Muscle of leg (tissue), 11 donors: ENCODE measurements around the gene SLC22A12. TPM values are rescaled to one million over a fixed set of nuclear protein-coding genes. Genes with fewer than 3 reads are reported as not detected.
"Not testable (repeated sequence)": the region's sequence is repeated elsewhere in the genome, so short reads cannot be mapped to it uniquely, and the experiment has no call there.

Experiments used
- DNase-seq: peaks from one replicate; pipeline ENCODE4 v3.0.0; 2013
- H3K27ac ChIP-seq: one replicate; pipeline ENCODE4 v1.5.1; 2013; ENCODE audit warnings: mild to moderate bottlenecking, low read length, control low read depth
- H3K27me3 ChIP-seq: one replicate; pipeline ENCODE4 v1.6.1; 2013; ENCODE audit warnings: low read length; ENCODE audit not compliant: control insufficient read depth, insufficient read depth
- H3K36me3 ChIP-seq: one replicate; pipeline ENCODE4 v1.6.1; 2013; ENCODE audit warnings: low read length; ENCODE audit not compliant: control insufficient read depth, insufficient read depth
- H3K4me1 ChIP-seq: one replicate; pipeline ENCODE4 v1.6.1; 2013; ENCODE audit warnings: low read length; ENCODE audit not compliant: control insufficient read depth, insufficient read depth
- H3K4me3 ChIP-seq: one replicate; pipeline ENCODE4 v1.5.1; 2013; ENCODE audit warnings: low read length, control low read depth
- H3K9me3 ChIP-seq: replicated peaks from 2 replicates; pipeline ENCODE4 v1.6.1; 2013; ENCODE audit warnings: low read depth, low read length; ENCODE audit not compliant: control insufficient read depth
- WGBS: methylation state at CpG from one replicate; pipeline ENCODE4 v1.1.5; 2013; ENCODE audit warnings: missing lambda C conversion rate; ENCODE audit not compliant: insufficient coverage; 5-methylcytosine and 5-hydroxymethylcytosine counted together
- polyA plus RNA-seq, 8 donors: library from polyadenylated mRNA; unstranded; fragments of 120-200 nt; gene quantifications; one replicate each; pipeline versions ENCODE4 v1.2.1 to v1.2.3, GENCODE V29; 2013; ENCODE audit warnings: inconsistent platforms in 1 of 8, low replicate concordance in 1 of 8; ENCODE audit not compliant: insufficient read length in 8 of 8, insufficient read depth in 1 of 8
- total RNA-seq: library from RNA; stranded (reverse); fragments of 120-200 nt; gene quantifications from one replicate; pipeline ENCODE4 v1.2.4, GENCODE V29; 2013

The SLC22A12 gene
- total and polyA plus RNA-seq, 9 donors = not detected

- Histone ChIP-seq H3K9me3 (no peaks in the 10 kb centered on the region), H3K4me3 (no peak overlapping the region), H3K4me1 (peaks cover 42% of the 10 kb centered on the region), H3K27ac (peak overlapping the region; percentile 91), H3K36me3 (no peaks in the 10 kb centered on the region), H3K27me3 (no peaks in the 10 kb centered on the region)
- 95% methylated on average over 26 of the region's 26 CpGs for WGBS
- no peak for DNase-seq
Measured at GRCh38 chr11:64556044-64556720, 34.8 kb upstream of the SLC22A12 start.

GRCh38 chr11:64556721-64557250, 34.2 kb upstream of the SLC22A12 start:
- 79% methylated on average over 12 of the region's 12 CpGs for WGBS
- no peak overlapping the region for H3K4me3 ChIP-seq
- no peaks in the 10 kb centered on the region for H3K36me3 ChIP-seq
- H3K4me1 ChIP-seq = peaks cover 42% of the 10 kb centered on the region
- DNase-seq = no peak
- no peak overlapping the region for H3K27ac ChIP-seq
- H3K27me3 ChIP-seq = no peaks in the 10 kb centered on the region
- H3K9me3 ChIP-seq = no peaks in the 10 kb centered on the region

DNA sequence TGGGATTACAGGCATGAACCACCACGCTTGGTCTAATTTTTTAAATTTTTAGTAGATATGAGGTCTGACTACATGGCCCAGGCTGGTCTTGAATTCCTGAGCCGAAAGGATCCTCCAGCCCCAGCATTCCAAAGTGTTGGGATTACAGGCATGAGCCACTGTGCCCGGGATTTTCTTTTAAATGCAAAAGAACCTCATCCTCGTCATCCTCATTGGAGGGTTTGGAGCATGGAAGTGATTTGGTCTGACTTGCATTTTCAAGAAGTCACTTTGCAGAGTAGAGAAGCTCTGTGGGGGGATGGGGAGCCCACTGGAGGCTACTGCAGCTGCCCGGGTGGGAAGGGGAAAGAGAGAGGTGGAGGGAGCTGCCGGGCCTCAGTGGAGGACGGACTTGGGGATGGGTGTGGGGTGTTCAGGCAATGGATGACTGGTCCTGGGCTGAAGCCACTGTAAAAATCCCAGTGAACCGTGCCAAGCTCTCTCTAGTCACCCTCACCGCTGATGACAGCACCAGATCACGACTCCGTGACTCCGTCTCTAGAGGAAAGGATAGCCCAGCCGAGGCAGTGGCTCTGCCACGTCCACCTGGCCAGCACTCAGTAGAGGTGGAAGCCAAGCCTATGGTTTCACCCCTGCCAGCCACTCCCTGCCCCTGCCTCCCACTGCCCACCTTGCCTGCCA, 32.8 kb upstream of the SLC22A12 start:
- H3K27ac ChIP-seq = no peak overlapping the region
- DNase-seq = no peak
- WGBS = 51% methylated on average over 8 of the region's 14 CpGs
- H3K9me3 ChIP-seq = no peaks in the 10 kb centered on the region
- H3K27me3 ChIP-seq = peaks cover 2% of the 10 kb centered on the region
- peaks cover 40% of the 10 kb centered on the region for H3K4me1 ChIP-seq
- no peak overlapping the region for H3K4me3 ChIP-seq
- H3K36me3 ChIP-seq = no peaks in the 10 kb centered on the region

DNA sequence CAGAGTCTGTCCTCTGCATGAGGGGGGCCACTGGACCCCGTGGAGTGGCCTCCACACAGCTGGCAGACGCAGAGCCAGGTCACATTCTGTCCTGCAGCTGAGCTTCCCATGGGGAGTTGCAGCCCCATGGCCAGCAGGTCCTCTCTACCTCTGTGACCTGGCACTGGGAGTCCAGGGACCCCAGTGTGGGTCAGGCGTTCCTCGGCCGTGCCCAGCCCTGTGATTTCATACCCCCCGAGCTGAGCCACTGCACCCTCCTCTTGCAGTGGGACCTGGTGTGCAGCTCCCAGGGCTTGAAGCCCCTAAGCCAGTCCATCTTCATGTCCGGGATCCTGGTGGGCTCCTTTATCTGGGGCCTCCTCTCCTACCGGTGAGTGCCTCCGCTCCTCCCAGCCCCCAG, 32.2 kb upstream of the SLC22A12 start:
- H3K9me3 ChIP-seq = no peaks in the 10 kb centered on the region
- DNase-seq = no peak
- peaks cover 2% of the 10 kb centered on the region for H3K27me3 ChIP-seq
- no peak overlapping the region for H3K27ac ChIP-seq
- H3K4me3 ChIP-seq = no peak overlapping the region
- WGBS = 64% methylated on average over 6 of the region's 9 CpGs
- peaks cover 34% of the 10 kb centered on the region for H3K4me1 ChIP-seq
- no peaks in the 10 kb centered on the region for H3K36me3 ChIP-seq

- WGBS = 50% methylated on average over 18 of the region's 19 CpGs
Measured at GRCh38 chr11:64559351-64560138, 31.5 kb upstream of the SLC22A12 start.

DNA sequence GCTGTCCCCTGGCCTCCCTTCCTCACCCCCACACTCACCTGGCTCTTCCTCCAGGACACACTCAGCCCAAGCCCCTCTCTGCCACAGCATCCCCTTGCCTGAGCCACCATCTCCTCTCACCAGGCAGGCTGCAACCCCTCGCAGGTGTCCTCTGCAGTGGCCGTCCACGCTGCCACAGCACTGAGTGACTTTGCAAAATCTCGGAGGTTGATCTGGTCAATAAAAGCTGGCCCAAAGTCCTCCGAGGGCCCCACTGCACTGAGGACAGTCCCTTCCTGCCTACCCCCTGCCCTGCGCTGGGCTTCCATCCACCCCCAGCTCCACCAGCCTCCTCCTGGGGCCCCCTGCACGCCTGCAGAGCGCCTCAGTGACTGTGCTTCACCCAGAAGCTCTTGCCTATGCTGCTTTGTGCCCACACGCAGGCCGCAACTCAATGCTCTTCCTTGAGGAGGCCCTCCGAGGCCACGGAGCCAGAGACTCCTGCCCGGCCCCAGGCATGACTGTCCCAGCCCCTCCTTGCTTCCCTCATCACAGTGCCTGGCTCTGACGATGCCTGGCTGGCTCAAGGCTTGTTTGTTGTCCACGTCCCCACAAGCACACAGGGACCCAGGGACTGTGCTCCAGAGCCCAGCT, 30.8 kb upstream of the SLC22A12 start:
- no peak for DNase-seq
- peaks cover 2% of the 10 kb centered on the region for H3K27me3 ChIP-seq
- 53% methylated on average over 15 of the region's 15 CpGs for WGBS

More at GRCh38 chr11:64559351-64560138, 31.5 kb upstream of the SLC22A12 start:
- no peaks in the 10 kb centered on the region for H3K36me3 ChIP-seq
- H3K27me3 ChIP-seq = peaks cover 2% of the 10 kb centered on the region
- no peaks in the 10 kb centered on the region for H3K9me3 ChIP-seq
- H3K4me3 ChIP-seq = no peak overlapping the region
- H3K27ac ChIP-seq = no peak overlapping the region
- H3K4me1 ChIP-seq = peaks cover 27% of the 10 kb centered on the region
- DNase-seq = no peak

GRCh38 chr11:64560941-64561340, 30.1 kb upstream of the SLC22A12 start:
- Histone ChIP-seq H3K27ac (no peak overlapping the region), H3K9me3 (no peaks in the 10 kb centered on the region), H3K36me3 (no peaks in the 10 kb centered on the region), H3K27me3 (peaks cover 2% of the 10 kb centered on the region), H3K4me3 (no peak overlapping the region), H3K4me1 (peaks cover 15% of the 10 kb centered on the region)
- no peak for DNase-seq
- 93% methylated on average over 11 of the region's 16 CpGs for WGBS

More for the DNA sequence above, 30.8 kb upstream of the SLC22A12 start:
- H3K36me3 ChIP-seq = no peaks in the 10 kb centered on the region
- no peak overlapping the region for H3K27ac ChIP-seq
- peaks cover 20% of the 10 kb centered on the region for H3K4me1 ChIP-seq
- H3K4me3 ChIP-seq = no peak overlapping the region
- H3K9me3 ChIP-seq = no peaks in the 10 kb centered on the region

- H3K9me3 ChIP-seq, H3K27me3 ChIP-seq, H3K36me3 ChIP-seq, H3K27ac ChIP-seq, H3K4me3 ChIP-seq, DNase-seq: not testable (repeated sequence)
- 80% methylated on average over 1 of the region's 3 CpGs for WGBS
- H3K4me1 ChIP-seq = peaks cover 16% of the 10 kb centered on the region
Measured at GRCh38 chr11:64561429-64561828, 29.6 kb upstream of the SLC22A12 start.

DNA sequence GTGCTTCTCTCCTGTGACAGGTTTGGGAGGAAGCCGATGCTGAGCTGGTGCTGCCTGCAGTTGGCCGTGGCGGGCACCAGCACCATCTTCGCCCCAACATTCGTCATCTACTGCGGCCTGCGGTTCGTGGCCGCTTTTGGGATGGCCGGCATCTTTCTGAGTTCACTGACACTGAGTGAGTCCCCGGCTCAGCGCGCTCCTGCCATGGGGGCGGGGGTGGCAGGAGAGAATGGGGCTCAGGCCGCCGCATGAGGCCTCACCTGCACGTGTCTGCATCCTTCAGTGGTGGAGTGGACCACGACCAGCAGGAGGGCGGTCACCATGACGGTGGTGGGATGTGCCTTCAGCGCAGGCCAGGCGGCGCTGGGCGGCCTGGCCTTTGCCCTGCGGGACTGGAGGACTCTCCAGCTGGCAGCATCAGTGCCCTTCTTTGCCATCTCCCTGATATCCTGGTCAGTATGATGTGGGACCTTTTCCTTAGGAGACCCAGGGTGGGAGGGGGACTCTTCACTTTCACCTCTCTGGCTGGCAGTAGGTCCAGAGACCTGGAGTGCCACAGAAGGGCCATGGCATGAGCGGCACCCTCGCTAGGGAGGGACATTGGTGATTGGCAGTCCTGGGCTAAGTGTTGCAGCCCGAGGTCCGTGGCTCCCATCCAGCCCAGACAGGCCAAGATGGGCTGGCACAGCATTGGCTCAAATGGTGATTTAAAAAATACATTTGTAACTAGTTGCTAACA, 28.9 kb upstream of the SLC22A12 start:
- 93% methylated on average over 26 of the region's 29 CpGs for WGBS
- Histone ChIP-seq H3K4me3 (no peak overlapping the region), H3K27me3 (peaks cover 2% of the 10 kb centered on the region), H3K27ac (no peak overlapping the region), H3K9me3 (no peaks in the 10 kb centered on the region), H3K4me1 (peaks cover 23% of the 10 kb centered on the region), H3K36me3 (no peaks in the 10 kb centered on the region)
- DNase-seq = no peak
